AG04449 (cell line): ENCODE results near the gene TNNT2.

Experiments
- CTCF ChIA-PET: fragments of 350-600 bp; formaldehyde crosslinking; extraction: SDS; loops from one replicate; lab custom pipeline; 2021; ENCODE audit warnings: antibody characterized with exemption; lab: Yijun Ruan, JAX
- POLR2A ChIA-PET: fragments of 400-600, 350-600 bp; formaldehyde crosslinking; extraction: SDS; loops from one replicate; lab custom pipeline; 2020; ENCODE audit warnings: antibody characterized with exemption, inconsistent platforms; lab: Yijun Ruan, JAX
- DNase-seq: peaks from one replicate; pipeline ENCODE4 v3.0.0-alpha.2; 2010; ENCODE audit warnings: low read depth, low spot score
- H3K4me3 ChIP-seq: 2 replicates; pipeline ENCODE4 v1.5.1; 2011; ENCODE audit warnings: low read depth, mild to moderate bottlenecking, control low read depth, low read length
- CTCF ChIP-seq: IDR thresholded peaks from one replicate; pipeline ENCODE4 v1.5.1; 2011; ENCODE audit warnings: mild to moderate bottlenecking, moderate library complexity, low read length, control low read depth, inconsistent platforms; ENCODE audit not compliant: insufficient read depth; ENCODE audit errors: missing control alignments

Gene TNNT2

GRCh38 chr1:201347498-201348210 lies 29.8 kb downstream of the TNNT2 start:
- POLR2A ChIA-PET: no interaction called here

GRCh38 chr1:201346987-201347386 lies 30.5 kb downstream of the TNNT2 start:
- POLR2A ChIA-PET: no interaction called here
- DNase-seq: no peak
- H3K4me3 ChIP-seq: no peak overlapping the region
- TF ChIP-seq CTCF: no peak
- CTCF ChIA-PET: interaction anchor here (0.8 to 9.0 kb wide), 33 partner anchors 10 to 261 kb away, joined by 3 to 195 read pairs (median 6); partner anchors contain the start of genes PHLDA3 and PKP1

More at GRCh38 chr1:201347498-201348210, 29.8 kb downstream of the TNNT2 start:
- CTCF ChIA-PET: interaction anchor here (0.8 to 9.0 kb wide), 31 partner anchors 10 to 262 kb away, joined by 3 to 195 read pairs (median 6); partner anchors contain the start of gene PKP1
- H3K4me3 ChIP-seq: no peak overlapping the region
- no peak for DNase-seq
- no peak for TF ChIP-seq CTCF

- ChIA-PET CTCF (interaction anchor here (0.7 to 9.0 kb wide), 38 partner anchors 10 to 260 kb away, joined by 3 to 195 read pairs (median 6); partner anchors contain the start of genes PHLDA3 and PKP1), POLR2A (no interaction called here)
- peak; percentile 71 for TF ChIP-seq CTCF
- no peak for DNase-seq
- no peak overlapping the region for H3K4me3 ChIP-seq
Observed at GRCh38 chr1:201346337-201346939, 31.0 kb downstream of the TNNT2 start.

- CTCF ChIA-PET: interaction anchor here (0.9 to 9.0 kb wide), 19 partner anchors 14 to 259 kb away, joined by 3 to 195 read pairs (median 28); partner anchors contain the start of gene PKP1
- no peak overlapping the region for H3K4me3 ChIP-seq
- TF ChIP-seq CTCF: no peak
- no peak for DNase-seq
- POLR2A ChIA-PET: no interaction called here
Observed at GRCh38 chr1:201345081-201345355, 32.5 kb downstream of the TNNT2 start.

GRCh38 chr1:201344206-201345080 lies 33.0 kb downstream of the TNNT2 start:
- H3K4me3 ChIP-seq: no peak overlapping the region
- no peak for DNase-seq
- POLR2A ChIA-PET: no interaction called here
- no peak for TF ChIP-seq CTCF
- CTCF ChIA-PET: interaction anchor here (0.8 to 9.0 kb wide), 15 partner anchors 14 to 157 kb away, joined by 3 to 195 read pairs (median 32); partner anchors contain the start of gene PKP1

- TF ChIP-seq CTCF: no peak
- ChIA-PET CTCF (interaction anchor here (0.6 to 1.5 kb wide), 2 partner anchors 49 to 87 kb away, joined by 3 to 12 read pairs; no protein-coding TSS in a partner anchor), POLR2A (no interaction called here)
- no peak for DNase-seq
- no peak overlapping the region for H3K4me3 ChIP-seq
Observed at GRCh38 chr1:201341377-201341776, 36.1 kb downstream of the TNNT2 start.
